Left hindlimb (tissue), 1 donor: ENCODE data around the gene IRF2BP2.
A peak's percentile ranks its signal among the peaks of the same experiment; 100 is the strongest.

Experiments used
- DNase-seq: peaks from one replicate; pipeline ENCODE4 v3.0.0-alpha.2; 2018

IRF2BP2 gene

GRCh38 chr1:234582681-234583301 is 27.2 kb downstream of the IRF2BP2 start:
- peak; percentile 62 for DNase-seq

- DNase-seq = no peak
Measured at GRCh38 chr1:234582186-234582585, 27.8 kb downstream of the IRF2BP2 start.

GRCh38 chr1:234581063-234581714 is 28.8 kb downstream of the IRF2BP2 start:
- DNase-seq = no peak

- no peak for DNase-seq
Measured at GRCh38 chr1:234579967-234580366, 30.0 kb downstream of the IRF2BP2 start.

- no peak for DNase-seq
Measured at GRCh38 chr1:234578735-234579134, 31.2 kb downstream of the IRF2BP2 start.

- DNase-seq = no peak
Measured at GRCh38 chr1:234578087-234578486, 31.9 kb downstream of the IRF2BP2 start.

GRCh38 chr1:234573711-234574299 is 36.2 kb downstream of the IRF2BP2 start:
- DNase-seq = no peak

- DNase-seq = no peak
Measured at GRCh38 chr1:234572966-234573365, 37.0 kb downstream of the IRF2BP2 start.

- DNase-seq = no peak
Measured at GRCh38 chr1:234571702-234572101, 38.3 kb downstream of the IRF2BP2 start.

GRCh38 chr1:234570329-234571120 is 39.5 kb downstream of the IRF2BP2 start:
- no peak for DNase-seq

- DNase-seq = no peak
Measured at GRCh38 chr1:234568345-234568744, 41.6 kb downstream of the IRF2BP2 start.

GRCh38 chr1:234565132-234565531 is 44.8 kb downstream of the IRF2BP2 start:
- DNase-seq = no peak

- no peak for DNase-seq
Measured at GRCh38 chr1:234564035-234565029, 45.6 kb downstream of the IRF2BP2 start.

- DNase-seq = no peak
Measured at GRCh38 chr1:234562334-234562733, 47.6 kb downstream of the IRF2BP2 start.

- no peak for DNase-seq
Measured at GRCh38 chr1:234561319-234561718, 48.7 kb downstream of the IRF2BP2 start.

- no peak for DNase-seq
Measured at GRCh38 chr1:234559902-234560676, 49.9 kb downstream of the IRF2BP2 start.

GRCh38 chr1:234559152-234559901 is 50.7 kb downstream of the IRF2BP2 start:
- no peak for DNase-seq

GRCh38 chr1:234558330-234558836 is 51.6 kb downstream of the IRF2BP2 start:
- DNase-seq = no peak

GRCh38 chr1:234556245-234556943 is 53.6 kb downstream of the IRF2BP2 start:
- DNase-seq = no peak
